Activated CD4-positive, alpha-beta T cell treated with anti-CD3 and anti-CD28 coated beads for 1 hour (primary cell): ENCODE measurements around the gene KCNAB1.
A peak's percentile ranks its signal among the peaks of the same experiment; 100 is the strongest.

Source experiments
- DNase-seq: peaks from one replicate; pipeline ENCODE4 v3.0.0-alpha.2; 2020

Gene KCNAB1

DNA sequence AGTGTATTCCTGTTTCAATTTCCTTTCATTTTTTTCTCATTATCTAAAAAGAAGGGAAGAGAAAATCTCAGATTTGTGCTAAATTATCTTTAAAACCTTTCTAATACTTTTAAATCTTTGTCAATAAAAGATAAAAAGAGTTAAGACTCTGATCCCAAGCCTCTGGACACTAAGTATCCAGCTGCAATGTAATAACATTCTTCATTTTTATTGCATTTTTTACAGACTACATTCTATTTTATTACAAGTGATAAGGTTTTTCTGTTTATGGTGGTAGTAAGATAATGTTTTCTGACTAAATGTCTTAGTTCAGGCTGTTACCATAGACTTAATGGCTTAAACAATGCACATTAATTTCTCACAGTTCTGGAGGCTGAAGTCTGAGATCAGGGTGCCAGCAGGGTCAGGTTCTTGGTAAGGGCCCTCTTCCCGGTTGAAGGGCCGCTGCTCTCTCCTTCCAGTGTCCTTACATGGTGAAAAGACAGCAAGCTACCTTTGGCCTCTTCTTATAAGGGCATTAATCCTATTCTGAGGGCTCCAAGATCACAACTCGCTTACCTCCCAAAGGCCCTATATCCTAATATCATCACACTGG lies 19.7 kb downstream of the KCNAB1 start:
- no peak for DNase-seq

DNA sequence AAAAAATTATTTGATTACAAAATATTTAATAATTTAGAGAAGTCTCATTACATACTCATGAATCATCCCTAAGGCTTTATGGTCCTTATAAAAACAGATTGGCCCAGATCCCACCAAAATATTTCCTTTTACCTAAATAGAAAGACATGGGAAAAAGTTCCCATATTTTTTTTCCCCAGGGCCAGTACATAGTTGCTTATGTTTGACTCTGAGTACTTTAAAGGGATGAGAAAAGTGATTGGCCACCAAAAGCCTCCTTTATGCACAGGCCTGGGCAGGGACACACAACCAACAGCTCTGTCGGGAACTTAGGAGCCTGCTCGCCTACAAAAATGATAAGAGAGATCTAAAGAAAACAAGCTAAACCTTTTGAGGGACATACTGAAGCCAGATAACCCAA lies 22.3 kb downstream of the KCNAB1 start:
- no peak for DNase-seq

DNA sequence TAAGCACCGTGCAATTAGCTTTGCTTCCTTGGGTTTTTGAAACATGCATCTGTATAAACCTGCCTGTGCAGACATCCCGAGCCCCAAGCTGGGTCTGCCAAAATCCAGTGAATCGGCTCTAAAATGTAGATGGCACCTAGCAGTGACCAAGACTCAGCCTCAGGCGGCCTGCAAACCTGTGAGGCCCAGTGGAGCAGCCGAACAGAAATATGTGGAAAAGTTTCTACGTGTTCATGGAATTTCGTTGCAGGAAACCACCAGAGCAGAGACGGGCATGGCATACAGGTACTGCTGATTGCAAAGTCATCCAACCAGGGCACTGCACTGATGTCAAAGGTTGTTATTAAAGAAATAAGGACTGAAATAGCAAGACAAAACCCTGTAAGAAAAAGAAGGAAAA lies 22.8 kb downstream of the KCNAB1 start:
- no peak for DNase-seq

DNA sequence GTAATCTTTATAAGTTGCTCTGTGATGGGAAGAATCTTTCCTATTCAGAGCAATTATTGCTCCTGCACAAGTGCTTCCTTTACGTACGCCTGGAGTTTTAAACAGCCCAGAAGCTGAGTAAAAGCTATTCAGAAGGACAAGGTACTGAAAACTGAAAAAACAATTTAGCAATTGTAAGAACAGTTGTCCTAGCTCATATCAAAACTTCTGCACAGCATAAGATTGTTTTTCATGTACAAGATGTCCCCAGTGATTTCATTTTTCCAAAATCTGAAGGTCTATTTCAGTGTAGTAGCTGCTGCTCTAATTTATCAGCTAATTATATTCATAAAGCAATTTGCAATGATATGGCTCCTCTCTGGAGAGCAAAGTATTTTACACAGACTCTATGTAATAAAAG lies 23.7 kb downstream of the KCNAB1 start:
- DNase-seq: no peak

DNA sequence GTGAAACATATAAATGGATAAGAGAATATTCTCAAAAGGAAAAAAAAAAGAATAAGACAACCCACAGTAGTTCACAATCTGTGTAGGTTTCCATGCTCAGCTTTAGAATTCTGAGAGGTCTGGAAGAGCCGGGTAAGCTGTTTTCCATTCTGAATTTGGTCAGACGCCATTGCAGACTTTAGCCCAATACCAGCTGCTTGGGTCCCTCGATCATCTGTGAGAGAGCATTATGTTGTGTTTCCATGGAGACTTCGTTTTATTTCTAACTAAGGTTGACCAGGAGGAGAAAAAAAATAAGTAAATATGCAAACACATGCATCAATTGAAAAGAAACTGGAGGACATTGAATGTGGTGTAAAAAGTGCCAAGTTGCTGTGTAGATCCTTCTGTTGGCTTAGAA lies 25.5 kb downstream of the KCNAB1 start:
- no peak for DNase-seq

DNA sequence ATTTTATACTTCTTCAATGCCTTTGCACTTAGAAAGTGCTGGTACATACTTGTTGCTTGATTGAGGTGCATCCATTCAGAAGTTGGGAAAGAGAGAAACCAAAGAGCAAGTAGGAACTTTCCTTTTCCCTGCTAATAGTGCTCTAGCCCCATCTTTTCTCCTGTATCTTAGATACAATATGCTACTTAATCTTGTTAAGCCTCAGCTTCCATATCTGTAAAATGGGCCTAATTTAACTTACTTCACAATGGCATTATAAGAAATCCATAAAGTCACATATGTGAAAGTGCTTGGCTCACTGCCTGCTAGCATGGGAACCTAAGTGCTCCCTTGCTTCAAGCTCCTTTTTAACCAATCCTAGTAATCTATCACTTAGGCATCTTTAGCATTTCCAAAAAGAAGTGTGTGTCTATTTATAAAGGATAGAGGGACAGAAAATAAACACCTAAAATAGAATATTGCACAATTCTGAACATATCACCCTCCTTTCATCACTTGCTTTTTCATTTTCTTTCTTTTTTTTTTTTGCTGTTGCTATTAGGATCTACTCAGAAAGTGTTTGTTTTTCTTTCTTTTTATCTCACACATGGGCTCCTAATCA lies 28.1 kb downstream of the KCNAB1 start:
- no peak for DNase-seq

DNA sequence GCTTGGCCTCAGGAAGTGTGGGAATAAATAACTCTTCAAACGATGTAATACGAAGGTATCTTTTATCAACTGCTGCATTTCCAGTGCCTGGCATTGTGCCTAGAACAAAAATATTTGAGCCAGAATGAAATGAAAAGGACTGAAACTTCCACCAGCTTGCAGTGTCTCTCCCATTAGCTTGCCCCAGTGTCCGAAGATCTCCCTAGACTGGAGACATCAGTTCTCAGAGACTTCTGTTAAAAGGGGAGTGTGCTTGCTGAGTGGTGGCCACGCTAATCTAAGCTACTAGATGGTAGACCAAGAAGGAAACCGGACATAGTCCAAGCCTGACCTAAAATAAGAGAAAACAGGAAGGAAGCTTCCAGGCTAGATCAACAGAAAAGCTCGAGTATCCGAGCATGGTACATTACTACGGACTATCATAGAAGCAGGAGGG lies 28.6 kb downstream of the KCNAB1 start:
- DNase-seq: no peak

DNA sequence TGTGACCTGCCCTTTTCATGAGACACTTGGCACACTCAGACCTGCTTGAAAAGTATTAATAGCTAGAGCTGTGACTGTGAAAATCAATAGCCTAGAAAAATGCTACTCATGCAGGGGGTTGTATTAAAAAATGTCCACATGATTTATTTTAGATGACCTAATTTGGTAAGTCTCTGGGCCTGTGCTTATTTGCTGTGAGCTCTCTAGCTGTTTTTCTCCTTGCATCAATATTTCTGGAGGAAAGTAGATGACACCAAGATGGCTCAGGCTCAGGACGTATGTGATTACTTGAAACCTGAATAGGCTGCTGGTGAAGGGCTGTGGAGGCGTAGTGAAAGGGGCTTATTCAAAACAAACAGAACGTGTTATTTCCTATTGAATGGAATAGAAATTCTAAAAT lies 29.5 kb downstream of the KCNAB1 start:
- no peak for DNase-seq

DNA sequence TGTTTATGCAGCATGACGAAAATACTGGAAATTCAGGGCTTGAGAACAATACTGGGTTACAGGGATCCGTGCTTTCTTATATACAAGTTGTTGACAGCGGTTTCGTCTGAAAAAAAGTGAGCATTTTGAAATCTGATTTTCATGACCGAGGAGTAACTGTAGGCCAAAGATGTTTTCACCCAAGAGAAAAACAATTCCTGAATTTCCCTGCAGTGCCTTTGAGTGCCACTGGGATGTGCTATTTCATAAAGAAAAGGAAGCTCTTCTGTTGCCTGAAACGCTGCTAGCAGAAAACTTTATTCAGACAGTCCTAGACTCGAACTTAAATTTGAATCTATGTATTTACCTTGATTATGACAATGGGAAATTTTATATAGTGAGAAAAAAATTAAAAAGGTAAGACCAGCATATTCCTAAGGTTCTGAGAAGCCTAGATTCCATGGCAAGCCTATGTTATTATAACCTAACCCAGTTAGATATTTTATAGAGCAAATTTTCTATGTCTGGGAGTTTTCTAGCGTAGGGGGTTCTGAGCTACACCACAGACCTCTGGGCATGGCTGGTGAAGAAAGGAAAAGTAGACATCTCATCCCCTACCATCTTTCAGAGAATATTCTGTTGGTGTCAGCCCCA lies 30.2 kb downstream of the KCNAB1 start:
- DNase-seq: no peak

DNA sequence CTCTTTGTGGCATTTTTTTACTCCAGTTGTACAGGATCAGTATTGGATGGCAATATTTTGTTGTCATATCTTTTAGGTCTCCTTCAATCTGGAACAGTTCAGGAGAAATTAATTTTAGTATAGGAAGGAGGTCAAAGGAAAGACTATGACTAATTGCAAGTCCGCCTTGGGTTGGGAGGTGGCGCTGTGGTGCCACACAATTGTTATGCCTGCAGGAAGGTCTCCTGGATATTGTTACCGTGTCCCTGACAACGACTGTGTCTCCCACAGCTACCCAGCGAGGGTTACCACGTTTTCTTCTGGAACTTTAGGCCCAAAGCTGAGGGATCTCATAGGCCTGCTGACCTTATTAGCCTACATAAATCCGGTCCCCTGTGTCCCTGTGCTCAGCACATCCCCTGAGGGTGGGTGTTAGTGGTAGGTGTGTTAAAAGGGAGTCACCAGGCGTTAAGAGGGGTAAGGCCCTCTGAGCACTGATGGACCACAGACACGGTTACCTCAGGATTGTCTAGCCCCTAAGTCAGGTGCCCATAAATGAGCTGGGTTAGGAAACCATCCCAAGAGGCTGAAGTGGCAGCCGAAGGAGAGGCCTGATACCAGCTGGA lies 31.5 kb downstream of the KCNAB1 start:
- DNase-seq: peak; percentile 16

DNA sequence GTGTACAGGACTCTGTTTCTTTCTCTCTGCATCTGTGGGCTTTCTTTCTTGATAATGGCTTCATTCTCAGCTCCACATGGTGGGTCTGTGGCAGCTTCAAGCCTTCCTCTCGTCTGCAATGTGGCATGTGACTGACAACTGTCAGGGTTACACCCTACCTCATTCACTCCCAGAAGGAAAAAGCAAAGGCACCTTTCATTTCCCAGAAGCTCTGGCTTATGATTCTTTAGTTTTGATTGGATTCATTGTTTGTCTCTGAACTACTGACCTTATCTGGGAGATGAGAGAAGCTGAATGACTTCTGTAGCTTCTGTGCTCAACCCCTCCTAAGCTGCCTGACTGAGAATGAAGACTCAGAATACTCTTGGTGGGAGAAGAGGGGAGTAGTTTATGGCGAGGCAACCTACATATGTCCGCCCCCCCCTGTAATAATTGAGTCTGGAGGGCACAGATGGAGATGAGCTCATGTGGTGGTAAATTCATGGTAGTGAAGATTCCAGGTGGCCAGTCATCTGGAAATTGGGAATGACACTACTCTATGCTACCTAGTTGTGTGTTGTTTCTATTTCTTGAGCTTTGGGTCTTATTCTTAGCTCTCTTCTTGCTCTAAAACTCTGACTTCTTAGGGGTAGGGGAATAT lies 38.4 kb downstream of the KCNAB1 start:
- DNase-seq: no peak

DNA sequence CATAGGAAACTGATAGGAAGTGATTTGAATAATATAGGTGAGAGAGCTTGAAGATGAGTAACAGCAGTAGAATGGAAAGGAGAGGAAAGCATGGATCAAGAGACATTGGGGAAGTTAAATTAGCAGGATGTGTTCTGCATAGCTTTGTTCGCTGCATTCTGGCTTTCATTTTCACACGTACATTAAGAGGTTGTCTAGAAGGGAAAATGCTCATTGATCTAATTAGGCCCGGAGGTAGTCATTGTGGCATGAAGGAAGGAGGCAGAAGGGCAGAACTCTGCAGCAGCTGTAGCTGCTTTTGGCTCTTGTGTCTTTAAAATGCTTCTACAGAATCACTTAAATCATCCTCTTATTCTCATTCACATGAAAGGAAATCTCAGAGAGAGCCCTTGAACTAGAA lies 40.3 kb downstream of the KCNAB1 start:
- no peak for DNase-seq

DNA sequence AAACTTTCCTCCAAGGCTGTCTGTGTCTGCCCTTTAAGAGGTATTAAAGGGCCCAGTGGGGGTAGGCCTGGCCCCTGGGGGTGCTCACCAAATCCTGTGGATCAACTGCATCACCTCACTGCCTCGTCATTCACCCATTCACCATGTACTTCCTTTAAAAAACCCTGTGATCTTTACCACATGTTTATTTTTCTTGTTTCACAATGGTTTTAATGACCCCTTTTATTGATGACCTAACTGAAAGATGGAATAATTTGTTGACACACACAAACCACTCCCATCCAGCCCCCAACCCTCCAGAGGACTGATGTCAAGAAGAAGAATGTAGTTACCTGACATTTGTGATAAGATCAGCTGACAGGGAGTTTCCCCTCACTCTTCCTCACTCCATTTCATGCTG lies 40.8 kb downstream of the KCNAB1 start:
- DNase-seq: no peak

DNA sequence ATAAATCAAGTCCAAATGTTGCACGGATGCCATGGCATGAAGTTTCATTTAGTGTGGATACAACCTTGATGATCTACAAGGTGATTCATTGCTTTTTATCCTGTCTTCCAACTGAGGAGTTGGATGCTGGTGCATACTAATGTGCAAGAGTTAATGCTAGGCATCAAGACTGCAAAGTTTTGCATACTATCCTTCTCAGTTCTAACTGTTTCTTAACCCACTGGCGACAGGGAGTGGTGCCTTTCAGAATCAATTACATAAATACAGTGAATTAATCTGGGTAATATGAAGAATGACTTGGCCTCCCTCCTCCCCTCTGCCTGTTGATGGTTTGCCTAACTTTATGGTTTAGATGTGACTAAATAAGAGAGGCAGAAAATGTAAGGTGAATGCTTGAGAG lies 43.5 kb downstream of the KCNAB1 start:
- DNase-seq: no peak

DNA sequence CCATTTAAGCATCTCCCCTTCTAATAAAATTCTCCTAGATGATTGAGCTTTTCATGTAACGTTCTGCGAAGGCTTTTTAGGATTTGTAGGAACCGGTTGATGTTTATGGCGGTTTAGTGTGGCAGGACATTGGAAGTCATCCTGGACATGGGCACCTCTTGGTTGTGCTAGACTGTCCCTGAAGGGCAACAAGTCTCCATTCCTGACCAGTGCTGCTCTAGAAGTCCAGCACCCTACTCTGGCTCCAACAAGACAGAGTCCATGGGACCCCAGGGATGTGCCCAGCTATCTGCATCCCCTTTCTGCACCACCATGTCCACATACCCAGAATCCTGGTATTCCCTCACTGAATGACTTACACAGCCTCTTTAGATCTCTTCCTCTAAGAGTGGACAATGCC lies 46.4 kb downstream of the KCNAB1 start:
- DNase-seq: no peak

DNA sequence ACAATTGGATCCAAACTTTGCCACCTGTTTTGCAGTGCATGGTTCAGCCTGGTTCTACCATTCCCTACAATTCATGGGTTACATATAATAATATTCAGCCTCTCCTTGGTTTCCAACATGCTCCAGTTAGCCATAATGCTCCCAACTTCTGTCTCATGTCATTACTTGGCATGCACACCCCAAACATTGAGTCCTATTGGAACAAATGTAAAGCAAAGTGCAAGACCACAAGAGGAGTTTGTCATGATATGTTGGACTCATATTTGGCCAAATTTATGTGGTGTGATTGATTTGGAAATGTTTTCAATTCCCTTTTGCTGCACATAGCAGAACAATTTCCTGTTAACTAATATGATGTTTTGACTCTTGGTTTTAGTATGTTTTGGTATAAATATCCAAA lies 50.2 kb downstream of the KCNAB1 start:
- DNase-seq: no peak

DNA sequence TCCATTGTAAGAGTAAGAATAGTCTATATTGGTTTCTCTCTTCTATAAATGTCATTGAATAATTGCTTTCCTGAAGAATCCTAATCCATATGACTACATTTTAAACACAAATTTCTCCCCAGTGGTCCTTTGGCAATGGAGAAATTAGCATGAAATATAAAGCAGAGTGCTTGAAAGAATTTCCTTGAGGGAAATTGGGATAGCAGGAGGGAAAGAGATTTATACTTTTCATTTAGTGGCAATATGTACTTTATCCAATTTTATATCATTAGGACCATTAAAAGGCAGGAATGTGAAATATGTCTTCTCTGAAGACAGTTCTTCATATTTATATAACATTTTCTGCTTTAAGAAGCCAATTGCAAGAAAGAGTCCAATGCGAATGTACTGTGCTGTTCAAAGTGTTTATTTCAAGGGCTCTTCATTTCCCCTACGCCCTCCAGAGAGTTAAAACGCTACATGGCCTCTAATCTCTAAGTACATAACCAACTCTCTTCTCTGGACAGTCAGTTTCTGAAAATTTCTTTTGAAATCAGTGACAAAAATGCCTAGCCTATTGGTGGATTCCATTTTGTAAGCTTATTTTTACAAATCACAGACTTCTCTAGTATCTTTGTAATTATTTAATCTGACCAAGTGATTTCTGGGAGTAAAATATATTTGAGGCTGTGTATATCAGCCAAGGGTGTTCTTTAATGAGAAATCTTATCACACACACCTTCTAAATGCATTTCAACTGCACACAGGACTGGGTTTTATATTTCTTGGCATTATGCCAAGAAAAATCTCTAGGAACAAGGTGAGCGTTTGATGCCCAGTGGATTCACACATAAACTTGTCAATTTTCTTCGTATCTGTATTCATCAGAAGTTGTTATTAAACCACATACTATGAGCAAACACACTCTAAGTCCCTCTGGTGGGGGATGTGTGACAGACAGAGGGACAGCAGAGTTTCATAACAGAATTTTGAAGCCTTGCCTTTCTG lies 51.2 kb downstream of the KCNAB1 start:
- DNase-seq: no peak

DNA sequence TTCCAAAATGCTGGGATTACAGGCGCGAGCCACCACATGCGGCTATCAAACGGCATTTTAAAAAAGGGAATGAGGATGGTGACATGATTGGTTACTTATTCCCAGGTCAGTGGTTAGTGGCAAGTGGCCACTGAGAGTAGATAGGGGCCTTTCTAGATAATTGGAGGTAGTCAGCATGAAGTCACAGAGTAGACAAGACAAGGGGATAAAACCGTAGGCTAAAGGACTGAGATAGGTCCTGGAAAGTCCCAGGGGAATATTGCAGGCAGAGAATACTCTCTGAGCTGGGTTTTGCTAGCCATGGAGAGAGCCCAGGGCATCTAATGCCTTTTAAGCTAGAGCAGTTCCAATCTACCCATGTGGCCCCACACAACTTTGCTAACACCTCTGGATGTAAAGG lies 52.2 kb downstream of the KCNAB1 start:
- no peak for DNase-seq

DNA sequence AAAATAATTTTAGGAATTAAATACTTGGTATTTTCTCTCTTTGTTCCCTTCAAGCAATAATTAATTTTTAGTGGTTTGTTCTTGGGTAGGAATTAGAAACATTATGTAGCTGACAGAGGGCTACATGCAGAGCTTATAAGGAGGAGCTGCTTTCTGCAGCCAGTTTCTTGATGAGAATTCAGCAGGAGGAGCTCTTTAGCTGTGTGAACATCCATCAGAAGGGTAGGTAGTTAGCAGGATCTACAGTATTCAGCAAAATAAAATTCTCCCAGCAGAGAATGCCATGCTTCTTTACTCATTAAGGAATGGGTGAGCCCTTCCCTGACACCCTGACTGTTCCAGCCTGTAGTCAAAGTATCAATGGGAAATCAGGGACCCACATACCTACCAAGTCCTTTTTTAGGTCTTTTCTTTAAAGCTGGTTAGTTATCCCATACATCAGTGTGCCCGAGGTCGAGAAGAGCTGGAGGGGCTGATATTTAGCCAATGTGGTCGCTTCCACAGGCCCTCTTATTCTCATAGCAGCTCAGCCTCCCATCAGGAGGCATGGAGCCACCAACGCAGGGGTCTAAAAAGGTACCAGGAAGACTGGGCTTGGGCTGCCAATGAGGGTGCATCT lies 54.0 kb downstream of the KCNAB1 start:
- DNase-seq: no peak

DNA sequence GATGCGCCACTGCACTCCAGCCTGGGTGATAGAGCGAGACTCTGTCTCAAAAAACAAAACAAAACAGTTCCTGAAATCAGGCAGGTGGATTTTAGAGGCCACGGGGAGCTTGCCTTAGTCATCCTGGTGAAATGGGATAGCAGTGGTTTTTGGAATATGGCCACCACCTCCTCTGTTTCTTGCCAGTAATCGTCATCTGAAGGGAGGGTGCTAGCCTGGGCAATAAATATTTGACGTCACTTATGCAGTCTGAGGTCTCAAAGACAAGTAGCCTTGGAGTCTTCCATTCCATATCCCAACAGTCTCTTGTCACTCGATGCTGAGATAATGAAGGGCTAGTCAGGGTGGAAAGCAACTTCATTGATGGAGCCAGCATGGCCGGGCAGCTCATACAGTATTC lies 55.2 kb downstream of the KCNAB1 start:
- DNase-seq: no peak

DNA sequence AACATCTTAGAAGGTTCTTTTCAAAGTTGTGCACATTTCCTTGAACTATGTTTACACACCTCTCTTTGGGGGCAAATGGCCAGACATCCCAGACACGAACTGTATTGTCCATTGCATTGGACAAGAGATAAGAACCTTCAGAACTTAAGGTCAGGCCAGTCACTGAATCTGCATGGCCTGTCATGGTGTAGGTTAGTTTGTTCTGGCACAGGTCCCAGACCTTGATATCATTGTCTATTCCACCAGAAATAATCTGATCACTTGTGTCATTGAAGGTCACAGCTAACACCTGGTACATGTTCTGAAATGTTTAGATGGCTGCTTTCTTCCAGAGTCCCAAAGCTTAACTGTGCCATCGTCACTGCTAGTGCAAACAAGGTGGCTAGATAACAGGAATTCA lies 55.7 kb downstream of the KCNAB1 start:
- DNase-seq: no peak

DNA sequence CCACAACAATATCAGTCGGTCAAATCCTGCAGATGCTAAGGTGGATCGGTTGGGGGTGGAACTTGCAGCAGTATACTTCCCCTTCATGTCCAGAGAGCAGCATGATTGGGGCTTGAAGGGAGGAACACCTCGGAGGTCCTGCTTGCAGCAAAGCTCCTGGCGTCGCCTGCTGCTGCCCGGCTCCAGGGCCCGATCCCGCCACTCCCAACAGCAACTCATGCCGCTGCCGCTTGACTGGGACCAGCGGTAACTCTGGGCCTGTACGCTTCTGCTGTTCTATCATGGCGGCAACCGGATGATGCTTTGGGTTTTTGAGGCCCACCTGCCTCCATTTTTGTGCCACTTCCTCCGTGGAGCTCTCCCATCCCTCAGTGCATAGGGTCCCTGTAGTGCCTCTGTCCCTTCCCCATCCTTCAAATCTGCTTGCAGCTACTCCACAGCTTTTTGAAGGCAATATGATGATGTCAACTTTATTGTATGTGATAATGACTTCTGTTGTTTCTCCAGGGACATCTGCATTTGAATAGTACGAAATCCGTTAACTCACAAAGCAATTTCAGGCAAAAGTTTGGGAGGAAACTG lies 56.3 kb downstream of the KCNAB1 start:
- no peak for DNase-seq
